ENCODE results near the gene PIEZO2.

PIEZO2 gene

GRCh38 chr18:10997885-10998284, 151.5 kb downstream of the PIEZO2 start:
- no peak for TF ChIP-seq ZFX (IDR thresholded peaks at IDR 0.05; ENCODE audit: borderline replicate concordance)
- TF ChIP-seq, protein P1, sequence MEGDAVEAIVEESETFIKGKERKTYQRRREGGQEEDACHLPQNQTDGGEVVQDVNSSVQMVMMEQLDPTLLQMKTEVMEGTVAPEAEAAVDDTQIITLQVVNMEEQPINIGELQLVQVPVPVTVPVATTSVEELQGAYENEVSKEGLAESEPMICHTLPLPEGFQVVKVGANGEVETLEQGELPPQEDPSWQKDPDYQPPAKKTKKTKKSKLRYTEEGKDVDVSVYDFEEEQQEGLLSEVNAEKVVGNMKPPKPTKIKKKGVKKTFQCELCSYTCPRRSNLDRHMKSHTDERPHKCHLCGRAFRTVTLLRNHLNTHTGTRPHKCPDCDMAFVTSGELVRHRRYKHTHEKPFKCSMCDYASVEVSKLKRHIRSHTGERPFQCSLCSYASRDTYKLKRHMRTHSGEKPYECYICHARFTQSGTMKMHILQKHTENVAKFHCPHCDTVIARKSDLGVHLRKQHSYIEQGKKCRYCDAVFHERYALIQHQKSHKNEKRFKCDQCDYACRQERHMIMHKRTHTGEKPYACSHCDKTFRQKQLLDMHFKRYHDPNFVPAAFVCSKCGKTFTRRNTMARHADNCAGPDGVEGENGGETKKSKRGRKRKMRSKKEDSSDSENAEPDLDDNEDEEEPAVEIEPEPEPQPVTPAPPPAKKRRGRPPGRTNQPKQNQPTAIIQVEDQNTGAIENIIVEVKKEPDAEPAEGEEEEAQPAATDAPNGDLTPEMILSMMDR (IDR thresholded peaks at IDR 0.05) = no peak
- no peak overlapping the region for H3K27ac ChIP-seq

GRCh38 chr18:10995550-10995949, 153.8 kb downstream of the PIEZO2 start:
- TF ChIP-seq ZFX (IDR thresholded peaks at IDR 0.05; ENCODE audit: borderline replicate concordance) = no peak
- H3K27ac ChIP-seq = no peak overlapping the region

GRCh38 chr18:10989486-10989885, 159.9 kb downstream of the PIEZO2 start:
- TF ChIP-seq ZFX (IDR thresholded peaks at IDR 0.05; ENCODE audit: borderline replicate concordance) = no peak
- TF ChIP-seq, protein P1 (IDR thresholded peaks at IDR 0.05) = no peak

GRCh38 chr18:10985689-10986088, 163.7 kb downstream of the PIEZO2 start:
- no peak for TF ChIP-seq ZFX (IDR thresholded peaks at IDR 0.05; ENCODE audit: borderline replicate concordance)
- TF ChIP-seq, protein P1 (IDR thresholded peaks at IDR 0.05) = no peak
- no peak overlapping the region for H3K27ac ChIP-seq

More at GRCh38 chr18:10989486-10989885, 159.9 kb downstream of the PIEZO2 start:
- no peak overlapping the region for H3K27ac ChIP-seq

GRCh38 chr18:10979411-10979810, 170.0 kb downstream of the PIEZO2 start:
- no peak overlapping the region for H3K27ac ChIP-seq
- TF ChIP-seq, protein P1 (IDR thresholded peaks at IDR 0.05) = no peak
- TF ChIP-seq ZFX (IDR thresholded peaks at IDR 0.05; ENCODE audit: borderline replicate concordance) = no peak

DNA sequence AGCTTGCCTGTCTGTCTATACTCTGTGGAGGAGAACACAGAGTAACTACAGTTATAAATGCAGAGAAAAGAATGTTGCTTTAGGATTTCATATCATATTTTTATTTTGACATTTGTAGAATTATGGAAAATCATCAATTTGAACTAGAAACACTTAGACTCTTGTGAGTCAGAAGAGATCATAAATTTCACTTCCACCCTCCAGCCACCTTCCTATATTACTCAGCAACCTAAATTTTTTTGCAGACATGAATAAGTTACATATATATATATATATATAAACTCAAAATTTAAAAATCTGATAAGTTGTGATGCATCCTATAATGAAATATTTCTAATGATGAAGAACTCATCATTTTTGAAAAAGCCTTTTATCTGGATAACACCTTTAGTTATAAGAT, 172.3 kb downstream of the PIEZO2 start:
- no peak for TF ChIP-seq ZFX (IDR thresholded peaks at IDR 0.05; ENCODE audit: borderline replicate concordance)
- TF ChIP-seq, protein P1 (IDR thresholded peaks at IDR 0.05) = no peak
- no peak overlapping the region for H3K27ac ChIP-seq

DNA sequence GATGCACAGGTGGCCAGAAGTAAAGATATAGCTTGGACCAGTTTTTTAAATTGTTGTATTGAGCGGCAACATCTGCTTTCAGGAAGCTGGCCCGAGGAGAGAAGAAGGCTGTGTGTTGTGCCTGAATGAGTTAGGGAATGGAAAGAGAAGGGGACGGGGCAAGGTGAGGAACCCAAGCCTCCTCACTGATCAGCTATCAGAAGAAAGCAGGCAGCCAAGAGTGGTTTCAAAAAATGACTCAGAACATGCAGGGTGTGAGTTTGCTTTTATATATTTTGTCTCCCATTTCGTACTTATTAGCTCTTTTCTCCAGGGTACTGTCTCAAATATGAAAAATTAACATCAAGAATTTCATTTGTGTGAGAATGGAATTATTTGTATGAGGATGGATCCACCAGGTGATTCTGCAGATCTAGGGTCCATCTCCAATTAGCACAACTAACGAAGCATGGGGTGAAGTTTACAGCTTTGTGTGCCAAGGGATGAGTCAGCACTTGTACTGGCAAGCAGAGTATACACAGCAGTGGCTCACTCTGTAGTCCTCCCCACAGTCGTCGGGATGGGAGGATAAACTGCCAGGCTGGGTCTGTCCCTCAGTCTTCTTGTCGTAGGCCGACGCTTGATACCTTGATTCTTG, 175.7 kb downstream of the PIEZO2 start:
- H3K27ac ChIP-seq = no peak overlapping the region
- TF ChIP-seq, protein P1 (IDR thresholded peaks at IDR 0.05) = no peak
- no peak for TF ChIP-seq ZFX (IDR thresholded peaks at IDR 0.05; ENCODE audit: borderline replicate concordance)

DNA sequence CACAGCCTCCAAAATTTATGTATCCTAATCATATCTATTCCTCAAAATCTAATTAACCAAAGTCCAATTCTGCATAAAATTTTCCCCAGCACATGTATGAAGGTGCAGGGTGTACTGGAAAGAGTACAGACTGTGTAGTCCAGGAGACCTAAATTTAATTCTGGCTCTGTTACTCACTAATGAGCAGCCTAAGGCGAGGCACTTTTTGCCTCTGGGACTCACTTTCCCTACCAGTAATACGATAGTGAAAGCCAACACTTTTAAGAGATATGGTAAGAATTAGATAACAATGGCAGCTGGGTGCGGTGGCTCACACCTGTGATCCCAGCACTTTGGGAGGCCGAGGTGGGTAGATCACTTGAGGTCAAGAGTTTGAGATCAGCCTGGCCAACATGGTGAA, 177.7 kb downstream of the PIEZO2 start:
- H3K27ac ChIP-seq = no peak overlapping the region
- no peak for TF ChIP-seq ZFX (IDR thresholded peaks at IDR 0.05; ENCODE audit: borderline replicate concordance)
- TF ChIP-seq, protein P1 (IDR thresholded peaks at IDR 0.05) = no peak
